HCT116 (cell line): ENCODE measurements around the gene DDX39B.

Source experiments
- CEBPB ChIP-seq: IDR thresholded peaks from 2 replicates; pipeline ENCODE4 v1.6.1; 2012; ENCODE audit warnings: low read depth
- EZH2 ChIP-seq: fragments of 200-600 bp; sonication (generic); IDR thresholded peaks from 2 replicates; pipeline ENCODE4 v1.6.1; 2017; ENCODE audit warnings: antibody characterized with exemption, mixed run types
- POLR2A ChIP-seq: IDR thresholded peaks from 2 replicates; pipeline ENCODE4 v1.7.0; 2011; ENCODE audit warnings: borderline replicate concordance; ENCODE audit not compliant: insufficient read depth, insufficient read length; ENCODE audit errors: extremely low read depth
- TF ChIP-seq, protein P1 (sequence below), 3 experiments: fragments of 200-600 bp in 1 of 3; sonication (generic) in 1 of 3; IDR thresholded peaks in 2 of 3; conservative IDR thresholded peaks in 1 of 3; 2 replicates each; pipeline ENCODE4 v1.5.1; 2012 to 2017; ENCODE audit warnings: low read depth in 2 of 3, low read length in 2 of 3, antibody characterized with exemption in 1 of 3, borderline replicate concordance in 1 of 3, control low read depth in 1 of 3, mild to moderate bottlenecking in 1 of 3, mixed read lengths in 1 of 3, mixed run types in 1 of 3, moderate library complexity in 1 of 3; ENCODE audit not compliant: insufficient read depth in 1 of 3
- TF ChIP-seq, protein P2 (sequence below): IDR thresholded peaks from 2 replicates; pipeline ENCODE4 v1.6.1; 2012

- TF ChIP-seq, protein P1, sequence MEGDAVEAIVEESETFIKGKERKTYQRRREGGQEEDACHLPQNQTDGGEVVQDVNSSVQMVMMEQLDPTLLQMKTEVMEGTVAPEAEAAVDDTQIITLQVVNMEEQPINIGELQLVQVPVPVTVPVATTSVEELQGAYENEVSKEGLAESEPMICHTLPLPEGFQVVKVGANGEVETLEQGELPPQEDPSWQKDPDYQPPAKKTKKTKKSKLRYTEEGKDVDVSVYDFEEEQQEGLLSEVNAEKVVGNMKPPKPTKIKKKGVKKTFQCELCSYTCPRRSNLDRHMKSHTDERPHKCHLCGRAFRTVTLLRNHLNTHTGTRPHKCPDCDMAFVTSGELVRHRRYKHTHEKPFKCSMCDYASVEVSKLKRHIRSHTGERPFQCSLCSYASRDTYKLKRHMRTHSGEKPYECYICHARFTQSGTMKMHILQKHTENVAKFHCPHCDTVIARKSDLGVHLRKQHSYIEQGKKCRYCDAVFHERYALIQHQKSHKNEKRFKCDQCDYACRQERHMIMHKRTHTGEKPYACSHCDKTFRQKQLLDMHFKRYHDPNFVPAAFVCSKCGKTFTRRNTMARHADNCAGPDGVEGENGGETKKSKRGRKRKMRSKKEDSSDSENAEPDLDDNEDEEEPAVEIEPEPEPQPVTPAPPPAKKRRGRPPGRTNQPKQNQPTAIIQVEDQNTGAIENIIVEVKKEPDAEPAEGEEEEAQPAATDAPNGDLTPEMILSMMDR (IDR thresholded peaks at IDR 0.05 in 2 of 3, conservative IDR thresholded peaks at IDR 0.05 in 1 of 3; ENCODE audit: borderline replicate concordance in 1 of 3, insufficient read depth in 1 of 3, low read depth in 2 of 3, low read length in 2 of 3), result no peak
- TF ChIP-seq, protein P2, sequence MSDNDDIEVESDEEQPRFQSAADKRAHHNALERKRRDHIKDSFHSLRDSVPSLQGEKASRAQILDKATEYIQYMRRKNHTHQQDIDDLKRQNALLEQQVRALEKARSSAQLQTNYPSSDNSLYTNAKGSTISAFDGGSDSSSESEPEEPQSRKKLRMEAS, result no peak
- TF ChIP-seq EZH2 (no peak), POLR2A (no peak), CEBPB (no peak)
These were observed 18.9 kb upstream of the DDX39B start for GRCh38 chr6:31560697-31561058.
